SK-N-SH treated with all-trans-retinoic acid at 6 μM for 48 hours (cell line): ENCODE measurements around the gene GALC.

ENCODE experiments used
- ESRRG ChIP-seq: fragments of 250-450 bp; sonication (Bioruptor Pico); IDR thresholded peaks from 2 replicates; pipeline ENCODE4 v1.6.1; 2021; ENCODE audit warnings: mild to moderate bottlenecking
- ZFP3 ChIP-seq: fragments of 250-450 bp; sonication (Bioruptor Pico); IDR thresholded peaks from 2 replicates; pipeline ENCODE4 v1.5.0; 2020; ENCODE audit warnings: mild to moderate bottlenecking, moderate library complexity
- ZNF70 ChIP-seq: fragments of 450-650 bp; formaldehyde crosslinking; IDR thresholded peaks from 2 replicates; pipeline ENCODE4 v1.5.0; 2020; ENCODE audit warnings: mild to moderate bottlenecking, moderate library complexity
- TF ChIP-seq, protein P1 (sequence below): fragments of 250-450 bp; sonication (Bioruptor Pico); IDR thresholded peaks from 2 replicates; pipeline ENCODE4 v1.8.0; 2020; ENCODE audit warnings: mild to moderate bottlenecking, moderate library complexity, borderline replicate concordance

DNA sequence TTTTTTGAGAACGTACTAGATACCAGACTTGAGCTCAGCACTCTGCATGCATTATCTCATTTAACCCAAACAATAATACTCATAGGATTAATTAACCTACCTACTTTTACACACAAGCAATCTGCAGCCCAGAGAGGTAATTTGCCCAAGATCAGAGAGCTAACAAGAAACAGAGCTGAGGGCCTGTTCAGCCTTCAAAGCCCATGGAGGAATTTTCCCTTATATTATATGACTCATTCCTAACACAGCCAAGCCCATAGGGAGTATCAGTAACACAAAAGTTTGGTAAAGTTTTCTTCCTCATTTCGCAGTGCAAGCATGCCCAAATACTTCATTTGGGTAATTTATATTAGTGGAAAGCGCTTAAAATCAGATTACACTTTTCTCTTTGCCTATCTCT, 94.7 kb downstream of the GALC start:
- TF ChIP-seq ZFP3 (CRISPR knock-in tag) (no peak), ZNF70 (CRISPR knock-in tag) (no peak), ESRRG (CRISPR knock-in tag) (no peak)
- TF ChIP-seq, protein P1, sequence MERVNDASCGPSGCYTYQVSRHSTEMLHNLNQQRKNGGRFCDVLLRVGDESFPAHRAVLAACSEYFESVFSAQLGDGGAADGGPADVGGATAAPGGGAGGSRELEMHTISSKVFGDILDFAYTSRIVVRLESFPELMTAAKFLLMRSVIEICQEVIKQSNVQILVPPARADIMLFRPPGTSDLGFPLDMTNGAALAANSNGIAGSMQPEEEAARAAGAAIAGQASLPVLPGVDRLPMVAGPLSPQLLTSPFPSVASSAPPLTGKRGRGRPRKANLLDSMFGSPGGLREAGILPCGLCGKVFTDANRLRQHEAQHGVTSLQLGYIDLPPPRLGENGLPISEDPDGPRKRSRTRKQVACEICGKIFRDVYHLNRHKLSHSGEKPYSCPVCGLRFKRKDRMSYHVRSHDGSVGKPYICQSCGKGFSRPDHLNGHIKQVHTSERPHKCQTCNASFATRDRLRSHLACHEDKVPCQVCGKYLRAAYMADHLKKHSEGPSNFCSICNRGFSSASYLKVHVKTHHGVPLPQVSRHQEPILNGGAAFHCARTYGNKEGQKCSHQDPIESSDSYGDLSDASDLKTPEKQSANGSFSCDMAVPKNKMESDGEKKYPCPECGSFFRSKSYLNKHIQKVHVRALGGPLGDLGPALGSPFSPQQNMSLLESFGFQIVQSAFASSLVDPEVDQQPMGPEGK (CRISPR knock-in tag), result no peak
